ENCODE data around the gene TBCC. TPM values are rescaled to one million over a fixed set of nuclear protein-coding genes. Genes with fewer than 3 reads are reported as not detected.
"Not testable (repeated sequence)": the region's sequence is repeated elsewhere in the genome, so short reads cannot be mapped to it uniquely, and the experiment has no call there.

The TBCC gene
- total RNA-seq, 1 donor from 2014 or later: 53.4 TPM

DNA sequence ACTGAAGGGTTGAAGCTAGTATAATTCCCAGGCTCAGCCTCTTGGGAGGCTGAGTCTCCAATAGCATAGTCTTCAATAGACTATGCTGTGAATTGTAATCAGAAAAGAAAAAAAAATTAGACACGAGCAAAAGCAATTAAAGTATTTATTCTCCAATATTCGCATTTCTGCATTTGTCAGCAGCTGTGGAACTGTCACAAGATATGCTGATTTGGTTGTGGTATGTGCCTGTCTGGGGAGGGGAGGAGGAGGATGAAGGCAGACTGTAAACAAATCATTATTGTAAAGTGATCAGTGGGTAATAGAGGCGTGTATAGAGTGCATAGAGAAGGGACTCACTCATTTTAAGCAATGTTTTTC, 25.8 kb upstream of the TBCC start:
- DNase-seq: no peak

DNA sequence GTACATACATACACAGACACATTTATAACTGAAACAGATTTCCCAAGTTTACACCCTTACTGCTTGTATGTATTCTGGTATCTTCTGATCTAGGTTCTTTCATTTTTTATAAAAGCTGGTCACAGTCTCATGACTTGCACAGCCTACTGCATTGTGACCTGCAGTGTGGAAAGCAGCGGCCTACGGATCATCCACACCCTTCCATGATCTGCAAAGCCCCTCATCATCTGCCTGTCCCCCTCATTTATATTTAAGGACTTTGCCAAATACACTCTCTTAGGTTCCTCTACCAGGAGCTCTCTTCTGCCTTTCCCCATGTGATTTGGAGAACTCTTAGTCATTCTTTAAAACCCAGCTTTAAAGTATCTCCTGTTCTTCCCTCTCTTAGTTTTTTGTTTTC, 23.9 kb upstream of the TBCC start:
- DNase-seq: no peak

DNA sequence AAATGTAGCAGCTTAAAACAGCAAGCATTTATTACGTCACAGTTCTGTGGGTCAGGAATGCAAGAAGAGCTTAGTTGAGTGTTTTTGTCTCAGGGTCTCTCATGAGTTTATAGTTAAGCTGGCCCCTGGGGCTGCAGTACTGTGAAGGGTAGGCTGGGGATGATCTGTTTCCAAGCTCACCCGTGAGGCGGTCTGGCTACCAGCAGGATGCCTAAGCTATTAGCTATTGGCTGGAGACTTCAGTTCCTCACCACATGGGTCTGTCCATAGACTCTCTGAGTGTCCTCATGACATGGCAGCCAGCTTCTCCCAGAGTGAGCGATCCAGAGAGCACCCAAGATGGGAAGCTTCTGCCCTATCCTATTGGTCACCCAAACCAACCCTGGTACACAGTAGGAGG, 23.1 kb upstream of the TBCC start:
- DNase-seq: no peak

DNA sequence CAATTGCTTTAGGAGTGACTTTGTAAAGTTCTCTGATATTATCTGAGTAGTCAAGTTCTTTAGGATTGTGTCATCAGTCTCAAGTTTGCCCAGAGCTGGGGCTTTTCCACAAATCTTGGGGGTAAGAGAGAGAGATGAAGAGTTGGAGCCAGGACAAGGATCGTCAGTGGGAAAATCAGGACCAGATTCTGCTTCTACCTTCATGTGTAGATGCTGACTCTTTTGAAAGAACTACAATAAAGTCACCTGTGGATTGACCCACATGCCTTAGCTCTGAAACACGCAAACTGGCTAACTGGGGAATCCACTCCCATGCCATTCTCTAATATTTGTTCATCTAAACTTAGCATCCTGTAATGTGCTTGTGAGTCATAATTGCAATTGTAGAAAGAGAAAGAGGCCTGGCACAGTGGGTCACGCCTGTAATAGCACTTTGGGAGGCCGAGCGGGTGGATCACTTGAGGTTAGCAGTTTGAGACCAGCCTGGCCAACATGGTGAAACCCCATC, 20.3 kb upstream of the TBCC start:
- DNase-seq: peak; percentile 36

- peak; percentile 16 for DNase-seq
Measured at GRCh38 chr6:42764911-42765648, 19.2 kb upstream of the TBCC start.

GRCh38 chr6:42762950-42763349, 17.0 kb upstream of the TBCC start:
- DNase-seq: no peak

- no peak for DNase-seq
Measured at GRCh38 chr6:42762426-42762859, 16.5 kb upstream of the TBCC start.

DNA sequence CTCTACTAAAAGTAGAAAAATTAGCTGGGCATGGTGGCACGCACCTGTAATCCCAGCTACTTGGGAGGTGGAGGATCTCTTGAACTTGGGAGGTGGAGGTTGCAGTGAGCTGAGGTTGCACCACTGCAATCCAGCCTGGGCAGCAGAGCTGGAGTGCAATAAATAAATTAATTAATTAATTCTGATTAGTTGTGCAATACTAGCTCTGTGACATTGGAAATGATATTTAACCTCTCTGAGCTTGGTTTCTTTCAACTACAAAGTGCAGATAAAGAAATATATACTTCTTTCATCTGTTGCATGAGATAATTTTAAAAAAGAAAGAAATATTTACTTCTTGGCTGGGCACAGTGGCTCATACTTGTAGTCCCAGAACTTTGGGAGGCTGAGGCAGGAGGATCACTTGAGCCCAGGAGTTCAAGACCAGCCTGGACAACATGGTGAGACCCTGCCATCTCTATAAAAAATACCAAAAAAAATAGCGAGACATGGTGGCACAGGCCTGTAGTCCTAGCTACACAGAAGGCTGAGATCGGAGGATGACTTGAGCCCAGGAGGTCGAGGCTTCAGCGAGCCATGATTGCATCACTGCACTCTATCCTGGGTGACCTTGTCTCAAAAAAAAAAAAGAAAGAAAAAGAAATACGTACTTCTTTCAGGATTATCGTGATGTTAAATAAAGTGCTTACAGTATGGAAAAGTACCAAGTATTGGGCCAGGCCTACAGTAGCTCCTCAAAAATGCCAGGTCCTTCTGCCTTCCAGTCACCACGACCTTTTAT, 15.6 kb upstream of the TBCC start:
- DNase-seq: no peak

DNA sequence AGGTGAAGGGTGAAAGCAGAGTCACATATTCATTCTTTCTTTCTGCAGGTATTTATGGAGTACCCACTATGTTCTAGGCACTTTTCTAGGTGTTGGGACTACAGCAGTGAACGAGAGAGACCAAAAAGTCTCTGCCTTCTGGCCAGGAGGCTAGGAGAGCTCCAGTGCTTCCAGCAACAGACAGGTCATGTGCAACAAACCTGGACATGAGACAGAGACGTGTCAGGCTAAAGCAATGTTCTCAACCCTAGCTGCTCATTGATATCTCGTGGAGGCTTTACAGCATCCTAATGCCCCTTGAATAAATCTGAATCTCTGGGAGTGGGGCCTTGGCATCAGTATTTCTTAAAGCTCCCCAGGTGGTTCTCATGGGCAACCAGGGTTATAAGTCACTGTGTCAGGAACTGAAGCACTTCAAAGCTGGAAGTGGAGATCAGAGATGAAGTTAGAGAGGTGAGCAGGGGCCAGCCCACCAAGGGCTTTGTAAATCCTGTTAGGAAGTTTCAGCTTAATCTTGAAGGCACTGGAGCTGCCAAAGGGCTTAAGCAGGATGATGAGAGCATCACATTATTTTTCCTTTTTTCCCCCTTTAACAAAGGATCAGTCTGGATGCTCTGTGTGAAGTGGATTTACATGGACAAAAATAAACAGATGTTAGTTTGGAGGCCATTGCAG, 13.0 kb upstream of the TBCC start:
- no peak for DNase-seq

- no peak for DNase-seq
Measured at GRCh38 chr6:42756722-42757121, 10.8 kb upstream of the TBCC start.

DNA sequence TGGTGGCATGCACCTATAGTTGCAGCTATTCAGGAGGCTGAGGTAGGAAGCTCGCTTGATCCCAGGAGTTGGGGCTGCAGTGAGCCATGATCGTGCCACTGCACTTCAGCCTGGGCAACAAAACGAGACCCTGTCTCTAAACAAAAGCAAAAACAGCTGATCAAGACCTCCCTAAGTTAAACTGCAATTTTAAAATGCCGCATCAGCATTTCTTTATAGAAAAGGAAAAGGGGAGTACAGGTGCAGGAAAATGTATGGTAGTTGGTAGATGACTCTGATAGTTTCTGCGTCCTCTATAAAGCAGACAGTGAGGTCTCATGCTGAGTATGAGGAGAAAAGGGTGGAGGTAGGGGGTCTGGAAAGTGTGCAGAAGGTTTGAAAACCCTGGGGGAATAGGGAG, 8.9 kb upstream of the TBCC start:
- no peak for DNase-seq

DNA sequence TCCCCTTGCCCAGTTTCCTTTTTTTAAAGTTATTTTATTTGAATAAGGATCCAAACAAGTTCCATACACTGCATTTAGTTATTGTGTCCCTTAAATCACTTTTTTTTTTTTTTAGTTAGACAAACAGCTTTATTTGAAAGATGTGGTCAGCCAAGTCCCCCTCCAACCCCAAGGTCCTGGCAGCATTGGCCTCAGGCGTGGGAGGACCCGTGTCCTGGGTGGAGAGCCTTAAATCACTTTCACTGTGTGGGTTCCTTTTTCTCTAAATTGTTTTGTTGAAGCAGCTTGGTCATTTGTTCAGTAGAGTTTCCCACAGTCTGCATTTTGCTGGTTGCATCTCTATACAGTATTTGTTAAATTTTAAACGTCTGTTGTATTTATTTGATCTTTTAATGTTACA, 5.2 kb upstream of the TBCC start:
- DNase-seq: no peak

DNA sequence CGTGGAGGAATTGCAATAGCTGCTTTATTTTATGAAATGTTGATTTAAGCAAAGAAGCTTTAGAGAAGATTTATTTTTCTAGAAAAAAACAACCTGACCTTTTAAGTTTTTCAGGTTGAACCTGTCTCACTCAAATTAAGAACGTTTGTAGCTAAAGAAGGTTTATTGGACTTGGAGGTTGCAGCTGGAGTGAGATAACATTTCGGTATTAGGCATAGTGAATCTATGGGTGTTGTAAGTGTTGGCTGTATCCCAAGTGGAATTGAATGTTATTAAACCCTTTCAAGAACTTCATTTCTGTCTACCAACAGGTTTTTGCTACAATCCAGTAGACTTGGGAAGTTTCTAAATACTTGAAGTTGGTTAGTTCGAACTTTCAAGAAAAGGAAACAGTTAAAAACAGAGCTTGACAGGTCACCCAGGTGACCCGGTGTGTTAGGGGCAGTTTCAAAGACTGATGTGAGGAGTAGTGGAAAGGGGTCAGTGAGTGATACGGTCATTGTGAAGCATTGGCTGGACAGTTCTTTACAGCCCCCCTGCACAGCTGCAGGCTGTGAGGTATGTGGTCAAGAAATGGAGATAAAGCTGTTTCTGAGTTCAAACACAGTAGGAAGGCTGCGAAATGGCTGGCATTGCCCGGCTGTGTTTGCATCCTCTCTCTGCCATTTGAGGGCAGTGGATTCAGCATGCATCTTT, 2.4 kb upstream of the TBCC start:
- DNase-seq: no peak

GRCh38 chr6:42746463-42747391, 824 bp upstream of the TBCC start:
- peak; percentile 92 for DNase-seq

- DNase-seq: peak; percentile 38
Measured at GRCh38 chr6:42745083-42745639, 742 bp downstream of the TBCC start.

DNA sequence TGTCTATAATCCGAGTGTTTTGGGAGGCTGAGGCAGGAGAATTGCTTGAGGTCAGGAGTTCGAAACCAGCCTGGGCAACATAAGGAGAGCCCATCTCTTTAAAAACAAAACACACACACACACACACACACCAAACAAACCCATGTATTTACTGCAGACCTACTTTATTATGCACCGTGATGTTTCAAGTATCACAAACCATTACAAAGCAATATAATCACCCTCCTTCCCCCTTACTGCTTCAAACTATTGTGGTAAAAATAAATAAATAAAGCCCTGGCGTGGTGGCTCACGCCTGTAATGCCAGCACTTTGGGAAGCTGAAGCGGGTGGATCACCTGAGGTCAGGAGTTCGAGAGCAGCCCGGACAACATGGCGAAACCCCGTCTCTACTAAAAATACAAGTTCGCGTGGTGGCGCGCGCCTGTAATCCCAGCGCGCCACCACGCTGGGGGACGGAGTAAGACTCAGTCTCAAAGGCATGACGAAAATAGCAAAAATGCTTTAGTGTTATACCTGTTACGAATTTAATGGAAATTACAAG, 1.5 kb downstream of the TBCC start:
- no peak for DNase-seq

DNA sequence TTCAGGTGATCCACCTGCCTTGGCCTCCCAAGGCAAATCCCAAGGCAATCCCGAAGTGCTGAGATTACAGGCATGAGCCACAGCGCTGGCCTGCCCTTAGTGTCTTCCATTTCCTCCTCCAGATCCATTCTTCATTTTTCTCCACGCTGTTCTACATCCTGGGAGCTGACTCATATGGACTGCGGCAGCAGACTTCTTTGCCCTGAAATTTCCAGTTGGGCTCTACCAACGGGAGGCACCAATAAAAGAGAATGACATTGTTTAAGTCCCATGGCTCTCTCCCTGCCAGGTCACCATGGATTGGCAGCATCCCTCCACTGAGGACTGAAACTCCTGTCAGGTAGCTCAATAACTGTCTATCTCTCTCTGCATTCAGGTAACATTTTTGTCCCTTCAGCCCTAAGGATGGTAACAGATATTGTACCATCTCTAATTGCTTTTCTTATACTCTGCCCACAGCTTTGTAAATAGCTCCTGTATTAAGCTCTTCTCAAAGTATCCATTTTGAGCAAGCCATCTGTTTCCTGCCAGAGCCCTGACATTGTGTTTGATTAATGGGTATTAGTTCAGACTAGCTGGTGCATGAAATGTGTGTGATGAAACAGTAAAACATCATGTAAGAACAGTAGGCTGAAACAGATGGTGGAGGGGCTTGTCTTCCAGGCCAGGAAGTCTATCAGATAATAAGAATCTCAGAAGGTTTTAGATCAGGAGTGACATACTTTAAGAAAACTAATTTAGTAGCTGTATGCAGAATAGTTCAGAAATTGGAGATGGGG, 3.6 kb downstream of the TBCC start:
- peak; percentile 85 for DNase-seq

DNA sequence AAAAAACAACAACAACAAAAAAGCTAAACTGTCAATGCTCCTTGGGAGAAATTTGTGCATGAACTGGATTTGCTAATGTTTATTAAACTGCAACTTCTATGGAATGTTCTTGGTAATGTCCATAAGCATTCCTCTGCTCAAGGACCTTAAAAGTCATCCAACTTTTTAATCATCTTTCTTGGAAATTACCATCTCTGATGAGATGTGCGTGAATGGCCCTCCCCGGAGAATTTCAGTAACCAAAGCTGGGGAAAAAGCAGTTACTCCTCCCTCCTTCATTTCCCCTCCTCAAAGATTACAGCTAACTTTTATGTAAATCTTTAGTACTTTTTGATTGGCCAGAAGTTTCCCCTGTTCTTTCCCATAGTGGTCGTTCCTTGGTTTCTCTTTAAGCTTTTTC, 5.2 kb downstream of the TBCC start:
- no peak for DNase-seq

GRCh38 chr6:42735976-42736375, 9.9 kb downstream of the TBCC start:
- DNase-seq: no peak

DNA sequence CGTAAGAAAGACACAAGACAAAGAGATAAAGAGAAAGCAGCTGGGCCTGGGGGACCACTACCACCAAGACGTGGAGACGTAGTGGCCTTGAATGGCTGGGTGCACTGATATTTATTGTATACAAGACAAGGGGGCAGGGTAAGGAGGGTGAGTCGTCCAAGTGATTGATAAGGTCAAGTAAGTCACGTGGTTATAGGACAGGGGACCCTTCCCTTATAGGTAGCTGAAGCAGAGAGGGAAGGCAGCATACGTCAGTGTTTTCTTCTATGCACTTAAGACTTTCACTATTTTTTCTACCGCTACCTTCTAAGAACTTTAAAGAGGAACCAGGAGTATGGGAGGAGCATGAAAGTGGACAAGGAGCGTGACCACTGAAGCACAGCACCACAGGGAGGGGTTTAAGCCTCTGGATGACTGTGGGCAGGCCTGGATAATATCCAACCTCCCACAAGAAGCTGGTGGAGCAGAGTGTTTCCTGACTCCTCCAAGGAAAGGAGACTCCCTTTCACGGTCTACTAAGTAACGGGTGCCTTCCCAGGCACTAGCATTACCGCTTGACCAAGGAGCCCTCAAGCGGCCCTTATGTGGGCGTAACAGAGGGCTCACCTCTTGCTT, 11.9 kb downstream of the TBCC start:
- DNase-seq: not testable (repeated sequence)
